ENCODE data around the gene SART1.

Gene SART1

GRCh38 chr11:65961267-65962140 lies at the start of gene SART1:
Gene SART1, plus strand, starts transcription at chr11:65961734. Its CDS starts 47 bp downstream, at chr11:65961781.
- peak; percentile 97 for DNase-seq

GRCh38 chr11:65912845-65913244 lies 48.7 kb upstream of the SART1 start:
- DNase-seq = no peak

- no peak for DNase-seq
Measured at GRCh38 chr11:65915101-65915820, 46.3 kb upstream of the SART1 start.

GRCh38 chr11:65915821-65916251 lies 45.7 kb upstream of the SART1 start:
- DNase-seq = no peak

GRCh38 chr11:65916391-65916790 lies 45.1 kb upstream of the SART1 start:
- no peak for DNase-seq

- no peak for DNase-seq
Measured at GRCh38 chr11:65917077-65917433, 44.5 kb upstream of the SART1 start.

- no peak for DNase-seq
Measured at GRCh38 chr11:65917434-65918210, 43.9 kb upstream of the SART1 start.

GRCh38 chr11:65918211-65919140 lies 43.1 kb upstream of the SART1 start, which contains the start of gene C11orf68:
Gene C11orf68, minus strand, starts transcription at chr11:65919062. Its CDS starts 31 bp downstream, at chr11:65919031.
- peak; percentile 15 for DNase-seq

GRCh38 chr11:65919141-65919572 lies 42.4 kb upstream of the SART1 start, which contains the start of gene DRAP1:
Gene DRAP1, plus strand, starts transcription at chr11:65919426. Its CDS starts 76 bp downstream, at chr11:65919502.
- peak; percentile 97 for DNase-seq

GRCh38 chr11:65919573-65920371 lies 41.8 kb upstream of the SART1 start:
- DNase-seq = no peak

GRCh38 chr11:65920372-65920802 lies 41.1 kb upstream of the SART1 start:
- DNase-seq = no peak

- DNase-seq = no peak
Measured at GRCh38 chr11:65921033-65921555, 40.4 kb upstream of the SART1 start.

GRCh38 chr11:65921876-65922275 lies 39.7 kb upstream of the SART1 start:
- DNase-seq = no peak

- no peak for DNase-seq
Measured at GRCh38 chr11:65922565-65922964, 39.0 kb upstream of the SART1 start.

- no peak for DNase-seq
Measured at GRCh38 chr11:65925397-65925796, 36.1 kb upstream of the SART1 start.

GRCh38 chr11:65927904-65928397 lies 33.6 kb upstream of the SART1 start:
- DNase-seq = no peak

- DNase-seq = no peak
Measured at GRCh38 chr11:65928667-65929066, 32.9 kb upstream of the SART1 start.

- no peak for DNase-seq
Measured at GRCh38 chr11:65931773-65932557, 29.6 kb upstream of the SART1 start.

GRCh38 chr11:65932558-65932919 lies 29.0 kb upstream of the SART1 start:
- DNase-seq = no peak

- no peak for DNase-seq
Measured at GRCh38 chr11:65934014-65934413, 27.5 kb upstream of the SART1 start.
